GM12891 (cell line): Measurements from ENCODE around the gene MELTF.

Experiments
- POLR2A ChIP-seq: IDR thresholded peaks from 2 replicates; pipeline ENCODE4 v1.6.1; 2011; ENCODE audit warnings: low read depth, low read length, control low read depth
- TAF1 ChIP-seq: IDR thresholded peaks from 2 replicates; pipeline ENCODE4 v1.6.1; 2011; ENCODE audit warnings: low read depth, low read length, control low read depth

DNA sequence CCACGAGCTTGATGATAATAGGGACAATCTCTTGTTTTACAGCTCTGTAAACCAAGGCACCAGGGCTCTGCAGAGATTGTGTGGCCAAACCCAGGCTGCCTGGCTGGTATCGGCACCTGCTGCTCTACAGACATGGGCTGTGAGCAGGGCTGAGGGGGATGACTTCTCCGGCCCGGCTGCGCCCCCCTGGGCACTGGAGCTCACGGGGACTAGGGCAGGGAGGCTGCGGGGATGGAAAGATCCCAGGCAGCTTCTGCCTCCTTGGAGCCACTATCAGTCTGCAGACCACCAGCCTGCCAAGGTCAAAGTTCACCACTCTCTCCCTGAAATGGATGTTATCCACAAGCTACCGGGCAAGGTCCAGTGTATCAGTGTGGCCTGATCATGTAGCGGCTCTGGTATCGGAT, 39.0 kb downstream of the MELTF start:
- no peak for TF ChIP-seq POLR2A
- TF ChIP-seq TAF1, result no peak
